ENCODE data around the gene RRAD. TPM values are rescaled to one million over a fixed set of nuclear protein-coding genes. Genes with fewer than 3 reads are reported as not detected.

RRAD gene
- polyA plus RNA-seq, 2 of the 4 experiments (the other 2 are of a cell fraction): 0.75 to 2.2 TPM

DNA sequence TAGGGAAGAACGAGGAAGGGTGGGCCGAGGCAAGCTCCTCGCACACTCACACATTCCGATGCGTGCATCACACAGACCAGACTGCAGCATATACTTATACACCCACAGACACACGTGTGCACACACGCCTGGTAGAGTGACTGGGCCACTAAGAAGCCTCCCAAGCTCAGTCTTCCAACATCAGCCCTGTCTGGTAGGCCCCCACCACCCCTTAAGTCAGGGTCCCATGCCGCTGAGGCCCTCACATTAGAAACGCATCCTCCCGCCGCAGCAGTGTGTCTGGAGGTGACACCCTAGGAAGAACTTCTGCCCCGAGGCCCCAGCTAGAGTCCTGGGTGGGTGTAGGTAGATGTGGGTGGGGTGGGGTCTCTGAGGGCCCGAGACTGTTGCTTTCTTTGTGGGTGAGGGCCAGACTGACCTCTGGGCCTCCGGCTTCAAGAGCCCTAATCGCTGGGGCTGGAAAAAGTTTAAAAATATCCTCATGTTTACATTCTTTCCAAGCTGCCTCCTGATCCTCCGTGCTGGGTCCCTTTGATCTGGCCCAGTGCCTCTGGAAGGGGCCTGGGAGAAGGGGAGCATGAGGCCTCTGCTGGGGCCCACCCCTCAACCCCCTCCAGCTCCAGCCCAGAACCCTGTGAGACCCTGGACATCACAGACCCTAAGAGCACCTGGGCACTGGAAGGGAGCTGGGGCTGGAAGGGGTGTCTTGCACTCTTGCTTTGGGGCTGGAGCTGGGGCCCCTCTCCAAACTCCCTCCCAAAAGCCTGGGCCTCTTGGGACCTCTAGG lies 20.3 kb downstream of the RRAD start:
- DNase-seq (ENCODE audit: low read depth in 1 of 2, low spot score in 1 of 2) (no peak), FAIRE-seq (no peak), ATAC-seq (no peak)
- no peak overlapping the region for H3K4me2 ChIP-seq
- no peak for TF ChIP-seq RNF2 (IDR thresholded peaks at IDR 0.05; ENCODE audit: borderline replicate concordance, low read depth)
- no peak for TF ChIP-seq EHF (CRISPR knock-in tag; IDR thresholded peaks at IDR 0.05)
- no peak for TF ChIP-seq ZC3H11A (IDR thresholded peaks at IDR 0.05)
- no peak for TF ChIP-seq FOSB (CRISPR knock-in tag; IDR thresholded peaks at IDR 0.05)
- no peak for TF ChIP-seq CEBPB (IDR thresholded peaks at IDR 0.05)
- TF ChIP-seq EHMT2 (IDR thresholded peaks at IDR 0.05; ENCODE audit: low read depth): no peak
- TF ChIP-seq, protein P1, sequence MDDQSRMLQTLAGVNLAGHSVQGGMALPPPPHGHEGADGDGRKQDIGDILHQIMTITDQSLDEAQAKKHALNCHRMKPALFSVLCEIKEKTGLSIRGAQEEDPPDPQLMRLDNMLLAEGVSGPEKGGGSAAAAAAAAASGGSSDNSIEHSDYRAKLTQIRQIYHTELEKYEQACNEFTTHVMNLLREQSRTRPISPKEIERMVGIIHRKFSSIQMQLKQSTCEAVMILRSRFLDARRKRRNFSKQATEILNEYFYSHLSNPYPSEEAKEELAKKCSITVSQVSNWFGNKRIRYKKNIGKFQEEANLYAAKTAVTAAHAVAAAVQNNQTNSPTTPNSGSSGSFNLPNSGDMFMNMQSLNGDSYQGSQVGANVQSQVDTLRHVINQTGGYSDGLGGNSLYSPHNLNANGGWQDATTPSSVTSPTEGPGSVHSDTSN (IDR thresholded peaks at IDR 0.05): no peak
- H3K4me3 ChIP-seq: no peak overlapping the region
- ChIA-PET POLR2A (no interaction called here), CTCF (interaction anchor here (1.0 to 40.8 kb wide), 3 partner anchors 6 to 108 kb away, joined by 3 to 837 read pairs (median 837); partner anchors contain the start of genes CDH16, PDP2 and RRAD)
- no peak overlapping the region for H3K27ac ChIP-seq
- WGBS (ENCODE audit: missing lambda C conversion rate): 56% methylated on average over 12 of the region's 16 CpGs
- no peaks in the 10 kb centered on the region for H3K9me3 ChIP-seq
- peaks cover 17% of the 10 kb centered on the region for H3K4me1 ChIP-seq

DNA sequence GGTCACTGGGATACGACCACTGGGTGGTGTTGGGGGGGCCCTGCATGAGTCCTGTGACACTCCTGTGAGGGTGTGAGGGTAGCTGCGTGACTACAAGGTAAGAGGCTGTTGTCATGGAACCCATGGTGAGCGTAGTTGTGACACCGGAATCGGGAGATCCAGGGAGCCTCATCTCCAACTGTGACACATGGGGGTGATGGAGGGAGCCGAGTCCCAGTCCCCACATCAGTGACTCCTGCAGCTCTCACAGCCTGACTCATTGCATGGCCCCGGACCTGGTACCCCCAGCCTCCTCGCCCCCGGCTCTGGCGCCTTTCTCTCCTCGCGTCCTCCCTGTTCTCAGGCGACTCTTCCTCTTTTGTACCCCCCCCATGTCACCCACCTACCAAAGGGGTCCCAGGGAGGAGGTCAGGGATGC lies 20.9 kb downstream of the RRAD start:
- 78% methylated on average over 13 of the region's 13 CpGs for WGBS (ENCODE audit: missing lambda C conversion rate)
- no peak overlapping the region for H3K4me2 ChIP-seq
- ATAC-seq (no peak), FAIRE-seq (no peak), DNase-seq (ENCODE audit: low read depth in 1 of 2, low spot score in 1 of 2) (no peak)
- peaks cover 23% of the 10 kb centered on the region for H3K4me1 ChIP-seq
- ChIA-PET CTCF (interaction anchor here (1.2 to 40.8 kb wide), 3 partner anchors 5 to 39 kb away, joined by 4 to 837 read pairs (median 837); partner anchors contain the start of genes CDH16, PDP2 and RRAD), POLR2A (no interaction called here)
- no peak overlapping the region for H3K4me3 ChIP-seq
- no peak for TF ChIP-seq FOXS1 (CRISPR knock-in tag; IDR thresholded peaks at IDR 0.05)
- TF ChIP-seq KDM5A (IDR thresholded peaks at IDR 0.05): no peak
- TF ChIP-seq ZFP36 (IDR thresholded peaks at IDR 0.05; ENCODE audit: borderline replicate concordance, partially characterized antibody): no peak
- H3K27ac ChIP-seq: no peak overlapping the region
- H3K9me3 ChIP-seq: no peaks in the 10 kb centered on the region

DNA sequence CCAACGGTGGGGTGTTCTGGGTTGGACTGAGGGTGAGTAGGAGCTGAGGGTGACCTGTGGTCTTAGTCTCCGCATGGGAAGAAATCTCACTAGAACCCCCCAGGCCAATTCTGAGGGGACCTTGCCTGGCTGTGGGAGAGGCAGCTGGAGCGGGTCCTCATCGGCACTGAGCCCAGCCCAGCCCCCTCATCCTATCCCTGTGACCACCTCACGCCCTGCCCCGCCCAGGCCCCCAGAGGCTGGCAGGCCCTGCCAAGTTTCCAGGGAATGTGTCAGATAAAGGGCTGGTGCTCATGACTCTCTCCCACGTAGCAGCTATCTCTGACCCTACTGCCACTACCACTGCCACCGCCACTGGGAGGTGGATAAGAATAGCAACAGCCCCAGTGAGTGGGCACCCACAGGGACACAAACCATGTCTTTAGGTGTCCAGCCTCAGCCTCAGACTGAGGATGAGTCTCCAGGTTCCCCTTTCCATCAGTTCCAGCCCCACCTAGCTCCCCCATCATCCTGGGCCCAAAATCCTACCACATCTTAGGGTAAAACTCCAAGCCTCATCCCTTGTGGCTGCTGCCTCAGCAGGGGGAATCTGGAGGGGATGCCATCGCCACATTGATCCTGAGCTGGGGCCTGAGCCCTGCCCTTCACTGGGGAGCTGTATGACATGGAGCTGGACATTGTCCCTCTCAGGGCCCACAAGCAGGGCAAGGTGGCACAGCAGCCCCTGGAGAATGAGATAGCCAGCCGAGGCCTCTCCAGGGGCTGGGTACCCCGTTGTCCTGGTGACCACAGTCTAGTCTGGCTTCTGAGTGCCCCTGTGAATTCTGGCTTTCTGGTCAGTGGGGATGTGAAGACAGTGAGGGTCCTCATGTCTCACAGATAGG lies 21.5 kb downstream of the RRAD start:
- 79% methylated on average over 11 of the region's 11 CpGs for WGBS (ENCODE audit: missing lambda C conversion rate)
- peaks cover 28% of the 10 kb centered on the region for H3K4me1 ChIP-seq
- no peak for TF ChIP-seq TP53 (CRISPR knock-in tag; IDR thresholded peaks at IDR 0.05)
- TF ChIP-seq HDAC2 (IDR thresholded peaks at IDR 0.05): no peak
- TF ChIP-seq GATA3 (IDR thresholded peaks at IDR 0.05; ENCODE audit: borderline replicate concordance): no peak
- TF ChIP-seq BHLHE40 (IDR thresholded peaks at IDR 0.05; ENCODE audit: low read depth, low read length): no peak
- no peak for TF ChIP-seq SREBF2 (IDR thresholded peaks at IDR 0.05)
- TF ChIP-seq JUN (IDR thresholded peaks at IDR 0.05): no peak
- no peak for TF ChIP-seq HOXA7 (CRISPR knock-in tag; IDR thresholded peaks at IDR 0.05)
- no peak for TF ChIP-seq MAZ (IDR thresholded peaks at IDR 0.05; ENCODE audit: borderline replicate concordance, low read depth, low read length)
- TF ChIP-seq CBX2 (IDR thresholded peaks at IDR 0.05; ENCODE audit: borderline replicate concordance, low read depth): no peak
- TF ChIP-seq RARB (CRISPR knock-in tag; IDR thresholded peaks at IDR 0.05): no peak
- no peaks in the 10 kb centered on the region for H3K9me3 ChIP-seq
- H3K4me2 ChIP-seq: no peak overlapping the region
- DNase-seq (ENCODE audit: low read depth in 1 of 2, low spot score in 1 of 2) (peak in 1 of 2 experiments; percentile 2), ATAC-seq (no peak), FAIRE-seq (no peak)
- H3K4me3 ChIP-seq: no peak overlapping the region
- H3K27ac ChIP-seq: no peak overlapping the region
- ChIA-PET POLR2A (no interaction called here), CTCF (interaction anchor here (0.6 to 40.8 kb wide), 6 partner anchors 5 to 342 kb away, joined by 3 to 837 read pairs (median 4); partner anchors contain the start of genes CDH16, PDP2 and RRAD)
